Measurements from ENCODE around the gene PSMC5.
A peak's percentile ranks its signal among the peaks of the same experiment; 100 is the strongest.

Gene PSMC5

DNA sequence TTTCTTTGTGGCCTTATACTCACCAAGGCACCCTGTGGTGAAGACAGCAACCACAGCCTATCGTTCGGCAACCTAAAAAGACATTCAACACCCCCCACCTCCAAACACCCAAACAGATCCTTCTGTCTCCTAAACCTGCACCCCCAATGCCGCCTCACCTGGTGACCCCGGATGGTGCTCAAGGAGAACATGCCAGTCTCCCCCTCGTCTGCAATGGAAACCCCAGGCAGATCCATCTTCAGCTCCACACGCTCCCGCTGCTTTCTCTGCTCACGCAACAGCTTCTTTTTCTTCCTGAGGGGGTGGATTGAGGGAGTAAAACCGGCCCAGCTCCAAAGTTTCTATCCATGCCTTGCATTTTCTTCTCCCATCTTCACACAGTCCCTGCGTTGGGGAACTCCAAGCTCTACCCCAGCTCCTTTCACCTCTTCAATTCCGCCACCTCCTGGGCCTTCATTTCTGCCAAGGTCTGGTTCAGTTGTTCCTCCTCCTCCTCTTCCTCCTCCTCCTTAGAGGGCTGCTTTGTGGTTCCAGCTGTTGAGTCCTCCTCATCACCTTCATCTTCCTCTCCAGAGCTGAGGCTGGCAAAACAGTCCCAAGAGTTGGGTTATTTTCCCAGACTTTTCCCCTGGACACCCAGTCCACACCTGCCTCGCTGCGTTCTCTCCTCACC lies 3.4 kb upstream of the PSMC5 start:
- no peak for TF ChIP-seq RAD21 (IDR thresholded peaks at IDR 0.05; ENCODE audit: low read depth)
- TF ChIP-seq, protein P1, sequence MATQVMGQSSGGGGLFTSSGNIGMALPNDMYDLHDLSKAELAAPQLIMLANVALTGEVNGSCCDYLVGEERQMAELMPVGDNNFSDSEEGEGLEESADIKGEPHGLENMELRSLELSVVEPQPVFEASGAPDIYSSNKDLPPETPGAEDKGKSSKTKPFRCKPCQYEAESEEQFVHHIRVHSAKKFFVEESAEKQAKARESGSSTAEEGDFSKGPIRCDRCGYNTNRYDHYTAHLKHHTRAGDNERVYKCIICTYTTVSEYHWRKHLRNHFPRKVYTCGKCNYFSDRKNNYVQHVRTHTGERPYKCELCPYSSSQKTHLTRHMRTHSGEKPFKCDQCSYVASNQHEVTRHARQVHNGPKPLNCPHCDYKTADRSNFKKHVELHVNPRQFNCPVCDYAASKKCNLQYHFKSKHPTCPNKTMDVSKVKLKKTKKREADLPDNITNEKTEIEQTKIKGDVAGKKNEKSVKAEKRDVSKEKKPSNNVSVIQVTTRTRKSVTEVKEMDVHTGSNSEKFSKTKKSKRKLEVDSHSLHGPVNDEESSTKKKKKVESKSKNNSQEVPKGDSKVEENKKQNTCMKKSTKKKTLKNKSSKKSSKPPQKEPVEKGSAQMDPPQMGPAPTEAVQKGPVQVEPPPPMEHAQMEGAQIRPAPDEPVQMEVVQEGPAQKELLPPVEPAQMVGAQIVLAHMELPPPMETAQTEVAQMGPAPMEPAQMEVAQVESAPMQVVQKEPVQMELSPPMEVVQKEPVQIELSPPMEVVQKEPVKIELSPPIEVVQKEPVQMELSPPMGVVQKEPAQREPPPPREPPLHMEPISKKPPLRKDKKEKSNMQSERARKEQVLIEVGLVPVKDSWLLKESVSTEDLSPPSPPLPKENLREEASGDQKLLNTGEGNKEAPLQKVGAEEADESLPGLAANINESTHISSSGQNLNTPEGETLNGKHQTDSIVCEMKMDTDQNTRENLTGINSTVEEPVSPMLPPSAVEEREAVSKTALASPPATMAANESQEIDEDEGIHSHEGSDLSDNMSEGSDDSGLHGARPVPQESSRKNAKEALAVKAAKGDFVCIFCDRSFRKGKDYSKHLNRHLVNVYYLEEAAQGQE (IDR thresholded peaks at IDR 0.05; ENCODE audit: low read depth), result no peak

DNA sequence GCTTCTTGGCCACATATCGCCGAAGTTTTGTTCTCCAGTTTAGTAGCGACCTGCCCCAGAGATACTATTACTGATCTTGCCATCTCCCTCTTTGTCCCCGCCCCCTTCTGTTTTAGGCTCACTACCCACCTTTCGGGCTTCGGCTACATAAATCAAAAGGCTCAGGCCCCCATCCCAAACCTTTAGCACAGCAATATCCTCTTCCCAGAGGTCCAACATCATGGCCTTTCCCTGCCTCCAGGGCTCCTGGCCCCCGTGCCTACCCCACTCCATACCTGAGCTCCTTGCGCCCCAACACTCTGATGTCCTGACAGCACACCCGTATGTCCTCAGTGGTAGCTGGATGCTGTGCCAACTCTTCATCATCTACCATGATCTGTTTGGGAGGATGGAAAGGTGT lies 2.9 kb upstream of the PSMC5 start:
- TF ChIP-seq ZBTB7A (IDR thresholded peaks at IDR 0.05; ENCODE audit: low read depth), result no peak
- TF ChIP-seq, protein P1 (IDR thresholded peaks at IDR 0.05; ENCODE audit: low read depth), result no peak
- no peak for TF ChIP-seq TCF12 (IDR thresholded peaks at IDR 0.05; ENCODE audit: low read depth)
- no peak for TF ChIP-seq TAF1 (IDR thresholded peaks at IDR 0.05; ENCODE audit: low read depth)
- no peak for TF ChIP-seq YY1 (IDR thresholded peaks at IDR 0.05; ENCODE audit: low read depth)
- no peak for TF ChIP-seq RAD21 (IDR thresholded peaks at IDR 0.05; ENCODE audit: low read depth)
- TF ChIP-seq EGR1 (IDR thresholded peaks at IDR 0.05), result no peak
- TF ChIP-seq, protein P2, sequence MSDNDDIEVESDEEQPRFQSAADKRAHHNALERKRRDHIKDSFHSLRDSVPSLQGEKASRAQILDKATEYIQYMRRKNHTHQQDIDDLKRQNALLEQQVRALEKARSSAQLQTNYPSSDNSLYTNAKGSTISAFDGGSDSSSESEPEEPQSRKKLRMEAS (IDR thresholded peaks at IDR 0.05), result no peak
- TF ChIP-seq, protein P3, sequence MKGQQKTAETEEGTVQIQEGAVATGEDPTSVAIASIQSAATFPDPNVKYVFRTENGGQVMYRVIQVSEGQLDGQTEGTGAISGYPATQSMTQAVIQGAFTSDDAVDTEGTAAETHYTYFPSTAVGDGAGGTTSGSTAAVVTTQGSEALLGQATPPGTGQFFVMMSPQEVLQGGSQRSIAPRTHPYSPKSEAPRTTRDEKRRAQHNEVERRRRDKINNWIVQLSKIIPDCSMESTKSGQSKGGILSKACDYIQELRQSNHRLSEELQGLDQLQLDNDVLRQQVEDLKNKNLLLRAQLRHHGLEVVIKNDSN (IDR thresholded peaks at IDR 0.05), result no peak
- TF ChIP-seq TEAD4 (IDR thresholded peaks at IDR 0.05), result no peak
- no peak for TF ChIP-seq CREB1 (IDR thresholded peaks at IDR 0.05; ENCODE audit: low read depth)
- no peak for TF ChIP-seq EP300 (IDR thresholded peaks at IDR 0.05; ENCODE audit: borderline replicate concordance)
- no peak for TF ChIP-seq CEBPB (IDR thresholded peaks at IDR 0.05)
- no peak for TF ChIP-seq NFIC (IDR thresholded peaks at IDR 0.05)
- TF ChIP-seq FOXM1 (IDR thresholded peaks at IDR 0.05; ENCODE audit: borderline replicate concordance, low read depth), result no peak

GRCh38 chr17:63826468-63827001 lies 696 bp upstream of the PSMC5 start:
- TF ChIP-seq ZBTB7A (IDR thresholded peaks at IDR 0.05; ENCODE audit: low read depth) (0 out of 2 replicates have a peak, but pooled peaks have one; percentile 37), EP300 (IDR thresholded peaks at IDR 0.05; ENCODE audit: borderline replicate concordance) (no peak)

DNA sequence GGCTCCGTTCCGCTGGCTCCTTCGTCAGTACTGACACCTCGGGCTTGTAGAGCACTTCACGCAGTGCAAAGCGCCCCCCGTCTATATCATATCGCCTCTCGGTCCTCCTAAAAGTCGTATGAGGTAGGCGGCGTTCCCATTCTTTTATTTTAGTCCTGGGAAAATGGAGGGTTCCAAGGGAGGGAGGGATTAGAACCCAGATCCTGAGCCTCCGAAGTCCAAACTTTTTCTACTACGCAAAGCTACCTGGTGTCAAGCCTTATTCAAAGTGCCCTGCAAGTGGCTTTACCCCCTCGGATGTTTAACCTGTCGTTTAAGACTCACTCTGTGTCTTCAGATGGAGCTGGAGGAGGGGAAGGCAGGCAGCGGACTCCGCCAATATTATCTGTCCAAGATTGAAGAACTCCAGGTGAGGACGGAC lies 580 bp downstream of the PSMC5 start:
- TF ChIP-seq FOXM1 (IDR thresholded peaks at IDR 0.05; ENCODE audit: borderline replicate concordance, low read depth) (no peak), EP300 (IDR thresholded peaks at IDR 0.05; ENCODE audit: borderline replicate concordance) (no peak), NFIC (IDR thresholded peaks at IDR 0.05) (no peak), RAD21 (IDR thresholded peaks at IDR 0.05; ENCODE audit: low read depth) (no peak), TEAD4 (IDR thresholded peaks at IDR 0.05) (no peak), TCF12 (IDR thresholded peaks at IDR 0.05; ENCODE audit: low read depth) (no peak), CREB1 (IDR thresholded peaks at IDR 0.05; ENCODE audit: low read depth) (no peak), ZBTB7A (IDR thresholded peaks at IDR 0.05; ENCODE audit: low read depth) (no peak)
- TF ChIP-seq, protein P2 (IDR thresholded peaks at IDR 0.05), result no peak
- TF ChIP-seq, protein P3 (IDR thresholded peaks at IDR 0.05), result no peak

DNA sequence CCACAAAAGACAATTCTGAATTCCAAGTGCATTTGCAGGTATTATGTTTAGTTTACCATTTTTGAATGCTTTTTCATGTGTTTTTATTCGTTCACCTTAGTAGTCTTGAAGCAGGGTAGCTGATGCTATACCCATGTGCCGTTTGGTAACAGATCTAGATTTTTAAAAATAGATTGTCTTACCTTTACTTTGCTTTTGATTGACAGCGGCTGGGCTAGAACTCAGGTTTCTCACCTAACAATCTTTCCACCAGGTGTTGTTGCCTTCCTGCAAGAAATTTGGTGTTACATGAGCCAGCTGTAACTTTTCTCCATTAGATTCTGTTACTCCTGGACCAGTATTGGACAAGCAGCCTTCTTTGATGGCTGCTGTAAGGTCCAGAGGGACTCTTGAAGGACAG lies 1.7 kb downstream of the PSMC5 start:
- TF ChIP-seq, protein P2 (IDR thresholded peaks at IDR 0.05), result no peak
- TF ChIP-seq RAD21 (IDR thresholded peaks at IDR 0.05; ENCODE audit: low read depth), result no peak

- TF ChIP-seq EGR1 (IDR thresholded peaks at IDR 0.05) (no peak), CEBPB (IDR thresholded peaks at IDR 0.05) (no peak), RAD21 (IDR thresholded peaks at IDR 0.05; ENCODE audit: low read depth) (no peak), EP300 (IDR thresholded peaks at IDR 0.05; ENCODE audit: borderline replicate concordance) (no peak), ZBTB7A (IDR thresholded peaks at IDR 0.05; ENCODE audit: low read depth) (no peak)
- TF ChIP-seq, protein P1 (IDR thresholded peaks at IDR 0.05; ENCODE audit: low read depth), result no peak
- TF ChIP-seq, protein P2 (IDR thresholded peaks at IDR 0.05), result no peak
- TF ChIP-seq, protein P3 (IDR thresholded peaks at IDR 0.05), result no peak
Measured at GRCh38 chr17:63830278-63830677, 3.0 kb downstream of the PSMC5 start.
